ENCODE measurements around the gene DSE.

- no peak for TF ChIP-seq HMGXB4 (CRISPR knock-in tag; IDR thresholded peaks at IDR 0.05; ENCODE audit: borderline replicate concordance)
- TF ChIP-seq CTCF (IDR thresholded peaks at IDR 0.05): no peak
- no peak for TF ChIP-seq KDM1A (IDR thresholded peaks at IDR 0.05; ENCODE audit: low read depth)
- no peak for TF ChIP-seq RAD21 (conservative IDR thresholded peaks at IDR 0.05 in 1 of 2, IDR thresholded peaks at IDR 0.05 in 1 of 2)
- no peak for TF ChIP-seq ESRRA (IDR thresholded peaks at IDR 0.05; ENCODE audit: borderline replicate concordance, low read length)
- TF ChIP-seq JUN (IDR thresholded peaks at IDR 0.05): no peak
- TF ChIP-seq SMC3 (IDR thresholded peaks at IDR 0.05): no peak
- no peak for TF ChIP-seq POLR2A (IDR thresholded peaks at IDR 0.05; ENCODE audit: low read length)
Observed at GRCh38 chr6:116411284-116411623, 40.5 kb downstream of the DSE start.
